HPDE6-E6E7 (cell line): ENCODE results near the gene PMAIP1.
"Not testable (repeated sequence)": the region's sequence is repeated elsewhere in the genome, so short reads cannot be mapped to it uniquely, and the experiment has no call there.

Experiments
- DNase-seq: peaks from one replicate; pipeline ENCODE4 v3.0.0; 2011; ENCODE audit warnings: missing footprints; ENCODE audit errors: extremely low spot score

PMAIP1 gene

GRCh38 chr18:59899298-59900221, at the start of gene PMAIP1:
PMAIP1 (plus strand) TSS chr18:59899996; CDS start chr18:59900178, 182 bp downstream.
- peak; percentile 79 for DNase-seq

GRCh38 chr18:59851784-59852399, 47.9 kb upstream of the PMAIP1 start:
- DNase-seq = no peak

- no peak for DNase-seq
Measured at GRCh38 chr18:59852548-59852947, 47.2 kb upstream of the PMAIP1 start.

GRCh38 chr18:59853380-59853779, 46.4 kb upstream of the PMAIP1 start:
- no peak for DNase-seq

GRCh38 chr18:59853988-59854387, 45.8 kb upstream of the PMAIP1 start:
- not testable (repeated sequence) for DNase-seq

- no peak for DNase-seq
Measured at GRCh38 chr18:59861009-59861408, 38.8 kb upstream of the PMAIP1 start.

- peak; percentile 60 for DNase-seq
Measured at GRCh38 chr18:59861963-59862819, 37.6 kb upstream of the PMAIP1 start.

- no peak for DNase-seq
Measured at GRCh38 chr18:59865241-59865986, 34.4 kb upstream of the PMAIP1 start.

- no peak for DNase-seq
Measured at GRCh38 chr18:59866551-59867269, 33.1 kb upstream of the PMAIP1 start.

- no peak for DNase-seq
Measured at GRCh38 chr18:59867337-59868104, 32.3 kb upstream of the PMAIP1 start.

- no peak for DNase-seq
Measured at GRCh38 chr18:59870623-59871130, 29.1 kb upstream of the PMAIP1 start.

- DNase-seq = no peak
Measured at GRCh38 chr18:59871711-59872362, 28.0 kb upstream of the PMAIP1 start.

GRCh38 chr18:59873641-59874040, 26.2 kb upstream of the PMAIP1 start:
- DNase-seq = no peak

- DNase-seq = peak; percentile 60
Measured at GRCh38 chr18:59874166-59874565, 25.6 kb upstream of the PMAIP1 start.

- no peak for DNase-seq
Measured at GRCh38 chr18:59876310-59876626, 23.5 kb upstream of the PMAIP1 start.

- DNase-seq = no peak
Measured at GRCh38 chr18:59877361-59877760, 22.4 kb upstream of the PMAIP1 start.

GRCh38 chr18:59878644-59879043, 21.2 kb upstream of the PMAIP1 start:
- no peak for DNase-seq

- no peak for DNase-seq
Measured at GRCh38 chr18:59881728-59882656, 17.8 kb upstream of the PMAIP1 start.
